CD4-positive, alpha-beta T cell treated with Interleukin-2 at 100 ng/mL for 4 hours (primary cell): ENCODE results near the gene FOXO6.

Source experiments
- DNase-seq: peaks from one replicate; pipeline ENCODE4 v3.0.0-alpha.2; 2020; ENCODE audit warnings: low spot score

FOXO6 gene

GRCh38 chr1:41366455-41367287, 5.4 kb downstream of the FOXO6 start:
- peak; percentile 38 for DNase-seq

DNA sequence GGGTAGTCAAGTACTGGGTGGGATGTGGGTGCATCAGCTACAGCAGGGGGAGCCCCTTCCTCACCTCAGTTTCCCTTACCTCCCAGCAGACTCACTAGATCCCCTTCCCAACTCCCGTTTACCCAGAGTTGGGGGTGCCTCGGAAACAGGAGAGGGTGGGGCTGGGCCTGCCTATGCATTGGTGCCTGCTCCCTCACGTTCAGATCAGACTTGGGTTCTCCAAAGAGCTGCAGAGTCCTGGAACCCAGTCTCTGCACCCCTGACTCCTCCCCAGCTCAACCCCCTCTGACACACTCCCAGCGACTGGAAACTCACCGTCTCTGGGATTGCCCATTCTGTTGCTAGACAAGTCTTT, 6.0 kb downstream of the FOXO6 start:
- no peak for DNase-seq

DNA sequence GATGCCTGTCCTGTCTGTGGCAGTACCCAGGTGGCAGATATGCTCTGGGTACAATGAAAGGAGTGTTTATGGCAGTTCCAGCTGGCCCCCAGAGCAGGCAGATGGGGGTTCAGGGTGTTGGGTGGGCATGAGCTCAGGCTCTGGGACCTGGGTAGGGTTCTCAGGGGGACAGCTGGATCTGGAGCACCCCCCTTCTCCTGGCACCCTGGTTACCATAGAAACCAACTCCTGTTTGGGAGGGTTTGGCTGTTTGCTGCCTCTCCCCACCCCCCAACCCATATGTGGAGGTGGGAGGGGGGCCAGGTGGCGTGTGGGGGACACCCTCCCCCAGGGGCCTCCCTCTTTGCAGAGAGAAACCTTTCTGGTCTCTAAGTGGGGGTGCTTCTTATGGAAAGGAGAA, 7.1 kb downstream of the FOXO6 start:
- DNase-seq: no peak

GRCh38 chr1:41368801-41369200, 7.6 kb downstream of the FOXO6 start:
- no peak for DNase-seq

DNA sequence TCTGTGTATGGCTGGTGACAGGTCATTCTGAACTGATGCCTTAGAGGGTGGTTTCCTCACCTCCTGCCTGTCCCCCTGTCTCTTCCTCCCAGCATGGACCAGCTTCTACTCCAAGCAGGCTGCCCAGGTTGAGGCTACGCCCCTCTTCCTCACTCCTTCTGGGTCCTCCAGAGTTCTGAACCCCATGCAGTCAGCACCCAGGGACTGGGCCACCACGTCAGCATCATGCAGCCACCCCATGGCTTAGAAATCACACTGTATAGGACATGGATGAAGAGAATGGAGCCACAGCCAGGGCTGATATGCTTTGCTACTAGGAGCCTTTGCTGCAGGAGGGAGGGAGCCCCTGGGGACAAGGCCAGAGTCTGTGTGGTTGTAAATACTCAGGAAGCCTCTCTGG, 8.3 kb downstream of the FOXO6 start:
- DNase-seq: no peak

- DNase-seq: no peak
Observed at GRCh38 chr1:41370225-41370624, 9.0 kb downstream of the FOXO6 start.

DNA sequence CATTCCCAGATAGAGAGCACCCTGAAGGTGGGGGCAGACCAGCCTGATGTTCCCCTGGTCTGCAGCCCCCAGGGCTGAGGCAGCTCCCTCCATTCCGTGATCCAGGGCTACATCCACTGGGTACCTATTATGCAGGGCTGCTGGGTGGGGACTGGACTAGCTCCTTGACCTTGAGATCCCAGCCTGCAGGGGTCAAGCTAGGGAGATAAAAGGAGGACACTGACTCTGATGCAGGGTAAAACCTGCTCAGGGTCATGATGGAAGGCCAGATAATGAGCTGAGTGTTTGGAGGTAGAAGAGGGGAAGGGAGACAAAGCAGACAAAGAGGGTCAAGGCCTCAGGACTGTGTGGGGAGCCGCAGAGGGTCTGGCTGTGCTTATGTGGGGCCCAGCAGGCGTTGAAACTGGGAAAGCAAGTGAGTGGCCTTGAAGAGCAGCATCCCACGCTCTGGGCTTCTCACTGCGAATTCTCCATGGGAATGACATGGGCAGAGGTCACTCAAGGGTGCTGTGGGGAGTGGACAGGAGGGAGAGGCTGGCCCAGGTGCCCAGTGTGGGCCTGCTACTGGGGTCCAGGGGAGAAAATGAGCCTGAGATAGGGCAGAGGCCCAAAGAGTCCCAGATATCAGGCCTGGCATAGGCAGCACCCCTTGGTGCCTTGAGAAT, 9.7 kb downstream of the FOXO6 start:
- no peak for DNase-seq

GRCh38 chr1:41371630-41372599, 10.7 kb downstream of the FOXO6 start:
- DNase-seq: no peak

- no peak for DNase-seq
Observed at GRCh38 chr1:41372600-41372993, 11.4 kb downstream of the FOXO6 start.

- DNase-seq: no peak
Observed at GRCh38 chr1:41373373-41373772, 12.1 kb downstream of the FOXO6 start.

- no peak for DNase-seq
Observed at GRCh38 chr1:41374711-41375110, 13.5 kb downstream of the FOXO6 start.

DNA sequence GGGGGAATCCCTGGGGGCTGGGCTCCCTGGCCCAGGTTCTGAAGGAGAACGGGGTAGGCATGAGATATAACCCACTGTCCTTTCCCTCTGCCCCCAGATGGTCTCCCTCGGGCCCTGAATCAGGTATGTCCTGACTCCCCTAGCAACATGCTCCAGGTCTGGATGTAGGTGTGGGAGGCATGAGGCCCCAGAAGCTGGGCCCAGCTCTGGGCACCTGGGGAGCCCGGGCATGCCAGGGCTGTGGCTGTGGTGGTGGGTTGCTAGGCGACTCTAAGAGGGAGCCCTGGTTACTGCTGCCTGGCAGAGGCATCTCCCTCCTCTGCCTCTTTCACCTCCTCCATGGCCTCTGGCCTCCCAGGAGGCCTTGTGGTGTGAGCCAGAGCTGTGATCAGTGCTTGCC, 16.2 kb downstream of the FOXO6 start:
- DNase-seq: no peak

GRCh38 chr1:41378222-41378621, 17.0 kb downstream of the FOXO6 start:
- no peak for DNase-seq

GRCh38 chr1:41378999-41379737, 17.9 kb downstream of the FOXO6 start:
- no peak for DNase-seq

DNA sequence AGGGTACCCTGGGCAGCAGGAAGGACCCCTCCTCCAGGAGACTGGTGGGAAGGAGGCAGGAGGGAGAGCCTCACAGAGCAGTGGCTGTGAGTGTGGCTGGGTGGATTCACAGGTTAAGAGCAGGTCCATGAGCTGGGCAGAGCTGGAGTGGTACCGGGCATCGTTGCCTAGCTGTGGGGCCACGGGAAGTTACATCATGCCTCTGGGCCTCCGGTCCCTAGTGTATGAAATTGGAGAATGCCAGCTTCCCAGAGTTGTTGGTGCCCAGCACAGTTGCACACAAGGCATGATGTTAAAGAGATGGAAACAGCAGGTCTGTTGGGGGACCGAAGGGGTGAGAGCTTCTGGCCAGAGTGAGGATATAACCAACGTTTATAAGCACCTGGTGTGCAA, 18.5 kb downstream of the FOXO6 start:
- no peak for DNase-seq

GRCh38 chr1:41380195-41380594, 19.0 kb downstream of the FOXO6 start:
- DNase-seq: no peak

DNA sequence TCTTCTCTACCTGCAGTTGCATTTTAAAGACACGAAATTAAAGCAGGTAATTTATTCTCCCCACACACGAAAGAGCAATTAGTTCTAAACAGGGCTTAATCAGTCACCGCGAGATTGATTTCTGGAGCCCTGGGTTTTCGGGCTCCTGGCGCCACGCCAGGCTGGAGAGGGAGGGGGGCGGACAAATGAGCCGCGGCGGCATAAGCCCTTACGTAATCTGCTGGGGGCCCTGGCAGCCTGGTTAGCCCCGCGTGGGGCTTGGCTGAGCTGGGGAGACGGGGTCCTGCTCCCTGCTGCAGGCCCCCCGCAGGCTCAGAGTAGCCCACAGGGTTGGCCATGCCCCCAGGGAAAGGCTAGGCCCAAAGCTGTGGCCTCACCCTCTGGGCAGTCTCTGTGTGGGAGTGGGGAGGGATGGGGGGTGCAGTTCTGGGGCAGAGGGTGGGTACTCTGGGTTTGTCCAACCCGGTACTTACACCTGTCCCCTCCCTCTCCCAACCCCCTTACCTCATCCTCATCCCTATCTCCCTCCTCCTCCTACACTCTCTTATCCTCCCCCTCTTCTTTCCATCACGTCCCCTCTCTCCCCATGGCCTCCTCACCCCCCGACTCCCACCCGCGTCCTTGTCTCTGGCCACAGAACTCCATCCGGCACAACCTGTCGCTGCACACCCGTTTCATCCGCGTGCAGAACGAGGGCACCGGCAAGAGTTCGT, 19.9 kb downstream of the FOXO6 start:
- DNase-seq: no peak

GRCh38 chr1:41381692-41382479, 20.7 kb downstream of the FOXO6 start:
- DNase-seq: peak; percentile 29

DNA sequence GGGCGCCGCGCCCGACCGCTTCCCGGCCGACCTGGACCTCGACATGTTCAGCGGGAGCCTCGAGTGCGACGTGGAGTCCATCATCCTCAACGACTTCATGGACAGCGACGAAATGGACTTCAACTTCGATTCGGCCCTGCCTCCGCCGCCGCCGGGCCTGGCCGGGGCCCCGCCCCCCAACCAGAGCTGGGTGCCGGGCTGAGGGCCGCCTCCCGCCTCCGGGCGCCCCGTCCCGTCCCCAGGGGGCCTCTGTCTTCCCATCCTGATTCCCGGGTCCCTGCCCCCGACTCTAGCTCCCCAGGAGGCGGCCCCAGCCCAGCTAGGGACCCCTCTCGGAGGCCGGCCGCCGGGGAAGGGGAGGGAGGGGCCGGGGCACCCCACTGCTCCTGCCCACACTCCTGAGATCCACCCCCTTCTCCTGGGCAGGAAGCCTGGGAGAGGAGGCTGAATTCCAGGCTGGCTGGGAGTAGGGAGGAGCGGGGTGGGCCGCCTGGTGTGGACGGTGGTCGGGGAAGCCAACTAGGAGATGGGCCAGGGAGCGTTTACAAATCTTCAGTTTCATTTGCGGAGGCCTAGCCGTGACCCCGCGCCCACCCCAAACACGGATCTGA, 21.4 kb downstream of the FOXO6 start:
- DNase-seq: no peak
